GM21717 (cell line): ENCODE measurements around the gene INSIG1.

Experiments
- ATAC-seq: cut with Tn5 transposase; IDR thresholded peaks from one replicate; pipeline ENCODE4 v1.9.1; 2021; ENCODE audit warnings: mild to moderate bottlenecking, moderate library complexity; ENCODE audit not compliant: unreplicated experiment

INSIG1 gene

GRCh38 chr7:155265961-155266360 is 31.7 kb upstream of the INSIG1 start:
- ATAC-seq = no peak

- ATAC-seq = no peak
Observed at GRCh38 chr7:155266440-155266839, 31.2 kb upstream of the INSIG1 start.

- no peak for ATAC-seq
Observed at GRCh38 chr7:155267023-155267422, 30.7 kb upstream of the INSIG1 start.

GRCh38 chr7:155267436-155267835 is 30.2 kb upstream of the INSIG1 start:
- ATAC-seq = no peak

GRCh38 chr7:155268211-155268610 is 29.5 kb upstream of the INSIG1 start:
- no peak for ATAC-seq

- no peak for ATAC-seq
Observed at GRCh38 chr7:155268921-155269650, 28.6 kb upstream of the INSIG1 start.

GRCh38 chr7:155269766-155270585 is 27.7 kb upstream of the INSIG1 start:
- no peak for ATAC-seq

- ATAC-seq = no peak
Observed at GRCh38 chr7:155270861-155271260, 26.8 kb upstream of the INSIG1 start.

- ATAC-seq = no peak
Observed at GRCh38 chr7:155274633-155275355, 22.9 kb upstream of the INSIG1 start.

- no peak for ATAC-seq
Observed at GRCh38 chr7:155276042-155276799, 21.5 kb upstream of the INSIG1 start.

- ATAC-seq = no peak
Observed at GRCh38 chr7:155276800-155277375, 20.8 kb upstream of the INSIG1 start.

GRCh38 chr7:155277385-155277994 is 20.2 kb upstream of the INSIG1 start:
- no peak for ATAC-seq

GRCh38 chr7:155278921-155279320 is 18.8 kb upstream of the INSIG1 start:
- ATAC-seq = no peak

- ATAC-seq = no peak
Observed at GRCh38 chr7:155279787-155280445, 17.8 kb upstream of the INSIG1 start.

- no peak for ATAC-seq
Observed at GRCh38 chr7:155280446-155281397, 17.0 kb upstream of the INSIG1 start.

GRCh38 chr7:155281398-155281969 is 16.2 kb upstream of the INSIG1 start:
- ATAC-seq = no peak

- ATAC-seq = no peak
Observed at GRCh38 chr7:155282671-155283070, 15.0 kb upstream of the INSIG1 start.

- ATAC-seq = peak; percentile 84
Observed at GRCh38 chr7:155283565-155284194, 14.0 kb upstream of the INSIG1 start.
